Lower leg skin (tissue), 4 donors: ENCODE data around the gene CCNJL. TPM values are rescaled to one million over a fixed set of nuclear protein-coding genes. Genes with fewer than 3 reads are reported as not detected.

Source experiments
- DNase-seq, 2 donors: peaks; one replicate each; pipeline ENCODE4 v3.0.0-alpha.2; 2019; ENCODE audit warnings: low spot score in 2 of 2
- H3K4me3 ChIP-seq: fragments of 200-600 bp; sonication (generic); 2 replicates; pipeline ENCODE4 v1.5.1; 2017; ENCODE audit warnings: mild to moderate bottlenecking, low read depth; ENCODE audit not compliant: poor library complexity, severe bottlenecking
- CTCF ChIP-seq, 3 donors: fragments of 450-650 bp; IDR thresholded peaks; one replicate each; pipeline ENCODE4 v1.5.1; 2016; ENCODE audit warnings: antibody characterized with exemption in 3 of 3, mild to moderate bottlenecking in 3 of 3, moderate library complexity in 2 of 3
- POLR2A ChIP-seq, 2 donors: fragments of 450-650 bp; IDR thresholded peaks; one replicate each; pipeline ENCODE4 v1.6.1; 2016 to 2017; ENCODE audit warnings: antibody characterized with exemption in 2 of 2, mild to moderate bottlenecking in 1 of 2, moderate library complexity in 1 of 2
- WGBS, 2 donors: methylation state at CpG; one replicate each; pipeline ENCODE4 v1.1.5; 2018; 5-methylcytosine and 5-hydroxymethylcytosine counted together
- intact Hi-C: fragments of 100-400 bp; cut with DNase I; formaldehyde crosslinking; loops from one replicate; pipeline ENCODE4 v1.15.0; 2023; ENCODE audit warnings: low total_unique reads
- total RNA-seq, 4 donors: library from RNA; depleted of rRNA; stranded (reverse); fragments of >200 nt; gene quantifications; one replicate each; pipeline ENCODE4 v1.1.0, GENCODE V29; 2016

The CCNJL gene
- total RNA-seq, 4 donors from 2014 or later: 0.08 to 0.34 (median 0.22) TPM

DNA sequence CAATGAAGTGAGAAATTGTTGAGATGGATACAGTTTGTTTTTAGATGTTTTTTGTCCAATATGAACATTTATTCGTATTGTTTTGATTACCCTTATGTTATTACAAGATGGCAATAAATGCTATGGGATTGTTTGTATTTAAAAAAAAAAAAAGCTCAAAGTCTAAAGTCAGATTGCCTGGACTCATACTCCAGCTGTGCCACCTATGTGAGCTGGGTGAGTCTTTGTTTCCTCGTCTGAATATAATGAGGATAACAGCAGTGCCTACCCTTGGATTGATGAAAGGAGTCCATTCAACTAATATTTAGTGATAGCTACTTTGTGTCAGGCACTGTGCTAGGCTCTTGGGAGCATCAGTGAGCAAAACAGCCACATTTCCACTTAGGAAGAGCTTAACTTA is 14.6 kb upstream of the CCNJL start:
- intact Hi-C loops: no loop called here
- TF ChIP-seq POLR2A (IDR thresholded peaks at IDR 0.05): no peak
- no peak for TF ChIP-seq CTCF (IDR thresholded peaks at IDR 0.05)
- WGBS, 2 donors: 81 to 95% methylated on average over 2 of the region's 2 CpGs
- no peak for DNase-seq
- H3K4me3 ChIP-seq: no peak overlapping the region

GRCh38 chr5:160325716-160326115 is 13.4 kb upstream of the CCNJL start:
- DNase-seq: no peak
- WGBS, 2 donors: 96 to 100% methylated on average over 2 of the region's 2 CpGs
- no peak overlapping the region for H3K4me3 ChIP-seq
- TF ChIP-seq POLR2A (IDR thresholded peaks at IDR 0.05): no peak
- no peak for TF ChIP-seq CTCF (IDR thresholded peaks at IDR 0.05)
- intact Hi-C loops: no loop called here

DNA sequence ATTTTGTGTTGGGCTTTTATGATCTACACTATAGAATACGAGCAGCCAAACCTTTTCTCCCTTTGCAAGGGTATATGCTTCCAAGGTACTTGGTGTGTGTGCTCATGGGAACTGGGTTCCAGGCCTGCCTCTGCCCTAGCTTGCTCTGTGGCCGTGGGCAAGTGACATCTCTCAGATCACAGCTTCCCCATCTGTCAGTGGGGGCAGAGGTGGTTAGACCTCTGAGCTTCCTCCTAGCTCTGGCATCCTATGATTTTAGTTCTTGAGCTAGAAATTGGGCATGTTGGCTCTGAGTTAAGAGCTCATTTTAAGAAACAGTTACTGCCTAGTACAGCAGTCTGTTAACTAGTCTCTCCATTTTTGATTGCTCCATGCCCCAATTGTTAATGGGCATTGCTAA is 12.5 kb upstream of the CCNJL start:
- no peak for TF ChIP-seq POLR2A (IDR thresholded peaks at IDR 0.05)
- TF ChIP-seq CTCF (IDR thresholded peaks at IDR 0.05): no peak
- intact Hi-C loops: no loop called here
- 66 to 85% methylated on average over 2 of the region's 2 CpGs for WGBS, 2 donors
- no peak for DNase-seq
- no peak overlapping the region for H3K4me3 ChIP-seq

DNA sequence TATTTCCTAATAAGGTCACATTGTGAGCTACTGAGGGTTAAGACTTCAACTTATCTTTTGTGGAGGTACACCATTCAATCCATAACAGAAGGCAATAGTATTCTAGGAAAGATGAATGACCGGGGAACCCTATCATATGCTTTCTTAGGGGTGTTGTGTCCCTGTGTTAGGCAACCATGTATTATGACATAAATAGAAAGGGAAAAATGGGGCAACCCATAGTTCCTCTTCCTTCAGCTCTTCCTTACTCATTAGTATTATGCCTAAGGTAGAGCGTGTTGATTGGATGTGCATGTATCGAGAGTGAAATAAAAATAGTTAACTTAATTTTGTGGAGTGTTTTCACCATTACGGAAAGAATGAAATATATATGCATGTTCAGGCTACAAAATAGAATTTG is 6.0 kb upstream of the CCNJL start:
- intact Hi-C loops: no loop called here
- H3K4me3 ChIP-seq: no peak overlapping the region
- TF ChIP-seq POLR2A (IDR thresholded peaks at IDR 0.05) (no peak), CTCF (IDR thresholded peaks at IDR 0.05) (no peak)
- 95% methylated on average over 4 of the region's 4 CpGs for WGBS, 2 donors
- DNase-seq: no peak

DNA sequence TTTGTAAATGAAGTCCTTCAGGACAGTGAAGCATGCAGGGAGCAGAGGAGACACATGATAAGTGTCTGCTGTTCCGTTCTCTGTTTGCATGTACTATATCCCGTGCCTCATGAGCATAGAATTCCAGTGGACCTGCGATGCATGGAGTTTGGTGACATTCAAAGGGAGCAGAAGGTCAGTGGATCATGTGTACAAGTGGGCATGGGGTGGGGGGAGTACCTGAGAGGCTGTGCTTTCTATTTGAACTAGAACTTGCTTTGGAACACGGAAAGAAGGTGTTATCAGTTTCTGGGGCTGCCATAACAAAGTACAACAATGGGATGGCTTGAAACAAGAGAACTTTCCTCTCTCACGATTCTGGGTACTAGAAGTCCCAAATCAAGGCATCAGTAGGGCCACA is 5.1 kb upstream of the CCNJL start:
- intact Hi-C loops: no loop called here
- DNase-seq: no peak

More for the DNA sequence above, 5.1 kb upstream of the CCNJL start:
- TF ChIP-seq CTCF (IDR thresholded peaks at IDR 0.05): no peak
- no peak for TF ChIP-seq POLR2A (IDR thresholded peaks at IDR 0.05)
- H3K4me3 ChIP-seq: no peak overlapping the region
- 90% methylated on average over 5 of the region's 5 CpGs for WGBS, 2 donors
